DMS 273 treated with DMSO at 0.1 percent for 48 hours (cell line): ENCODE results near the gene C6orf136.

Experiments used
- DNase-seq: peaks from one replicate; lab custom pipeline; 2025; lab: John Stamatoyannopoulos, UW

Gene C6orf136

GRCh38 chr6:30646450-30647241 is at the start of gene C6orf136:
Gene C6orf136 (plus strand): TSS chr6:30647133. CDS start chr6:30647232, 99 bp downstream.
- DNase-seq = peak; percentile 76

GRCh38 chr6:30597315-30598144 is 49.4 kb upstream of the C6orf136 start:
- peak; percentile 26 for DNase-seq

- DNase-seq = no peak
These were observed 47.9 kb upstream of the C6orf136 start for GRCh38 chr6:30598912-30599624.

GRCh38 chr6:30599625-30600324 is 47.2 kb upstream of the C6orf136 start:
- no peak for DNase-seq

GRCh38 chr6:30600451-30600961 is 46.4 kb upstream of the C6orf136 start:
- no peak for DNase-seq

GRCh38 chr6:30601436-30601814 is 45.5 kb upstream of the C6orf136 start:
- no peak for DNase-seq

GRCh38 chr6:30601815-30602641 is 44.9 kb upstream of the C6orf136 start:
- DNase-seq = no peak

DNA sequence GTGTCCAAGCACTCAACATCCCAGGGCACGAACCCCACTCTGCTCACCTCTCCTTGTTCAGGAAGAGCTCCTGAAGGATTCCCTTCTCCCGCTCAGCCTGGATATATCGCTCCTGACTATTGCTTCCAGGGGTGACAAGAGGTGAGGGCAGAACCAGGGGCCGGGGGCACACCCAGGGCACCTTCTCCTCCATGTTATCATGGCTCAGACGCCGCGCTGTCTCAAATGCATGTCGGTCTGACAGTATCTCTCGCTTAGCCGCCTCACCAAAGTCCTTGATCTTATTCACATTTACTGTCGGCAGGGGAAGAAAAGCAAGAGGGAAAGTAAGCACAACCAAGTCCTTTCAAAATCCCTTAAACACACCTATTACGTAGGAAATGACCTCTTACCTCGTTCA is 43.0 kb upstream of the C6orf136 start:
- DNase-seq = no peak

DNA sequence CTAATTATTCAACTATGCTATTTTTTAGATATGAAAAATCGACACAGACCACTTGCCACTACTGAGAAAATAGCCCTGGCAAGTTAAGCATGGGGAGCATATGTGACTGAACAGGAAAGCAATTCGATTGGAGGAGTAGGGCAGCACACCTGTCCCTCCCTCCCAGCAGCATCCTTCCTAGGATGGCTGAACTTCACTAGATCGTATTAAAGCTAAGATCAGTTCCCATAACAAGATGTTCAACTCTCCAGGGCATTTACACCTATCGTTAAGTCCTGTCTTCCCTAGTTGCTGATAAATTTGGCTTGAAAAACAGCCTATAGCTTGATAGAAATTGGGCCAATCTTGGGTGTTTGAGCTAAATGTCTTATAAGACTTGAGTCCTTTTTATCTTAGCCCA is 36.9 kb upstream of the C6orf136 start:
- DNase-seq = no peak

- DNase-seq = no peak
These were observed 35.6 kb upstream of the C6orf136 start for GRCh38 chr6:30611150-30611855.

DNA sequence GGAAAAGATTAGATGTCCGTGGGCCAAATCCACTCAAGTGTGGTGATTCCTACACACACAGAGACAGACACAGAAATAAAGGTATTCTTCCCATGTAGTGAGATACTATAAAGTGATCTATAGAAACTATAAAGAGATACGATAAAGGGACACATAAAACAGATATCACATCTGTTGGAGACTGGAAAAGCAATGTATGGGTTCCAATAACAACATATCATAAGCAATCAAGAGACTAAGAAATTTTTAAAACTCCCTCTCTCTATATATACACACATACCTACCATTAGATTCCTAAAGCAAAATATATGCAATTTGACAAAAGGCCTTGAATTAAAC is 35.1 kb upstream of the C6orf136 start:
- no peak for DNase-seq

DNA sequence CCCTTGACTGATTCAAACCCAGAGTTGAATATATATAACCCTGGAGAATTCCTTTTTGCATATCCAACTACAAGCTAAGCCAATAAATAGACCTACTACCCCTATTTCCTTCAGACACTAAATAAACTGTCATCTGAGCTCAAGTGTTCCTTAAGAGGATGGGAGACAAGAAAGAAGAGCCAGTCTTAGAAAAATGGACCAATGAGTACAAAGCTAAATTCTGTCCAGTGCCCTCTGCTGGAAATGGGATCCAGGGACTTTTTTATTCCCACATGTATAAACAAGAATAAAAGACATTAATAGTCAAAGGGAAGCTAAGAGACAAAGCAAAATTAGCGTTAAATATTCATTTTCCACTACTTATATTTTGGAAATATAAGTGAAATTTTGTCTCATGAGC is 34.7 kb upstream of the C6orf136 start:
- no peak for DNase-seq

DNA sequence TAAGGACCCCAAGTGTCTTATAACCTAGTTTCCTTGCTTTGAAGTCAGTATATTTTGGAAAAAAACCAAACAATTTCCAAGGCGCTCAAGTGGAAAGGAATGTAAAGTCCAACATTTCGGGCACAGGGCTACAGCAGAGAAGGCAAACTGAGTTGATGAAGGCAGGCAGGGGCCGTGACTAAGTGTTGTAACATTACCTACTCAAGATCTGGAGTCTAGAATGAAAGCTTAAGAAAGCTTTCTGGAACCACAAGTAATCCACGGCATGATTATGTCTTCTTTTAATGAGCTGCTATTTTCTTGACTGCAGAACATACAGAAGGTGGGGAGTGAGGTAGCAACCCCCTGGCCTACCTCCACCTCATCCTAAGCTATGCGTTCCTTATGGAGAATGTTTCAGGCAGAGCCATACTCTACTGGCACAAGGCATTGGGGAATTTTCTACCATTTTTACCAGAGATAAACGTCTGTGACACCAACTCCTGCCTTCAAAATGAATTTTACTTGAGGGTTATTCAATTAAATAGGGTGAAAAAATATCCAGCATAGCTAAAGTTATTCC is 34.2 kb upstream of the C6orf136 start:
- no peak for DNase-seq

DNA sequence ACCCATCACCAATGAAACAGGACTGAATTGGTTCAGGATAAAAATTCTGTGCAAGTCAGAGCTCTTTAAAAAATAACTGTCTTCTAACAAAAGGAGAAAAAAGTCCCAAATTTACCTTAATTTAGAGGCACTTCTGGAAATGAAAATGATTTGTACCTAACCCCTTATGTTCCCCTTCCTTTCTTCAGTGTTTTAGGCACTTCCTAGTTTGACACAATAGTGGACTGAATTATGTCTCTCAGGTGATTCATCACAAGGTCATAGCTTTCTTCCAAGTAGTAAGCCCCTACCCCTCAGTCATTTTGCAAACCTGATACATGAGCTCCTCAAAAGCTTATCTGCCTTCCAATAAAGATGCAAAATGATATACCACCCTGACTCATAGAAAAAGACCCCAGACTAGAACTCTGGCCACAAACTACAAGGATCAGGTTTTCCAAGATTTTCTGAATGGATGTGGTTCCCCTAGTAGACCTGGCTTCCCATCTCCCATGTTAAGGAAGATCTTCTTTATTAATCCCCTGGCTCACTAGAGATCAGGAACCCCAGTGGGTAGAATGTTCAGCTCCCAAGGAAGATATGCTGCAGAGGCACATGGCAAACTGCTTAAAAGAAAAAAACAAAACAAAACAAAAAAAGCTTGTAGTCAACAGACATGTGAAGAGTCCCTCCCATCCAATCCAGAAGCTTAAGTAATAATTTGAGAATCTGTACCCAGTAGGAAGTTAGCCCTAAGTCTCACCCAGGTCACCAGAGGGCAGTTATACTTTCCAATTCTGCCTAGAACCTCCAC is 33.5 kb upstream of the C6orf136 start:
- no peak for DNase-seq

- DNase-seq = no peak
These were observed 32.7 kb upstream of the C6orf136 start for GRCh38 chr6:30614044-30614842.

- peak; percentile 97 for DNase-seq
These were observed 32.1 kb upstream of the C6orf136 start for GRCh38 chr6:30614843-30615218.

DNA sequence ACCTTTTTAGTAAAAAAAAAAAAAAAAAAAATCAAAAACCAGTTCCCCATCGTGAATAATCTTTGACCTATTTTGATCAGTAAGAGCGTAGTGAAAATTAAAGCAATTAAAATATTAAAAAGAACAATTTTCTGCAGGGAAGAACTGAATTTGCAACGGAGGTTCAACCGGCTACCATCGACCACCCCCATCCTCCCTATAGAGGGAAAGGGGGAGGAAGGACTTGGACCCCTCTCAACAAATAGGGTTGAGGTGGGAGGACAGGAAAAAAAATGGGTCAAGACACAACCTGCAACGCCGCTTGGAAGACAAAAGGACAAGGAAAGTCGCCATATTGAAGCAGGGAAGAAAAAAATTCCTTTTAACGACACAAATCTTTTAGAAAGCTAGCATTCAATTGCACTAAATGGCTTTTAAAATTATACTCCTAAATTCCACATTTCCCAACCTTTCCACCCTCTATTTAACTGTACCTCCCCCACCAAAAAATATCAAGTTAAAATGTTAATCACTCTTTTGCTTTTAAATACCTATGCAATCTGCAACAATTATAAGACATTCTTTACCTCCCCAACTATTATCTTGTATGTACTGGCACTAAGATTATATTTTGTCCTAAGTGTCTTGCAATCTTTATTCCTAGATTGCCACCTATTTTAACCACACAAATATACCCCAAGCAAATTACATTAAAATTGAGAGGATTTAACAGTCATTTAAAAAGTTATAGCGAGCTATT is 31.5 kb upstream of the C6orf136 start:
- DNase-seq = peak; percentile 87
